GM19025 (cell line): ENCODE results near the gene PDE7B.

Source experiments
- ATAC-seq: cut with Tn5 transposase; IDR thresholded peaks from one replicate; pipeline ENCODE4 v1.9.1; 2021; ENCODE audit warnings: mild to moderate bottlenecking, low read depth, moderate library complexity; ENCODE audit not compliant: unreplicated experiment

Gene PDE7B

GRCh38 chr6:135976585-135976984 is 125.1 kb downstream of the PDE7B start:
- no peak for ATAC-seq

DNA sequence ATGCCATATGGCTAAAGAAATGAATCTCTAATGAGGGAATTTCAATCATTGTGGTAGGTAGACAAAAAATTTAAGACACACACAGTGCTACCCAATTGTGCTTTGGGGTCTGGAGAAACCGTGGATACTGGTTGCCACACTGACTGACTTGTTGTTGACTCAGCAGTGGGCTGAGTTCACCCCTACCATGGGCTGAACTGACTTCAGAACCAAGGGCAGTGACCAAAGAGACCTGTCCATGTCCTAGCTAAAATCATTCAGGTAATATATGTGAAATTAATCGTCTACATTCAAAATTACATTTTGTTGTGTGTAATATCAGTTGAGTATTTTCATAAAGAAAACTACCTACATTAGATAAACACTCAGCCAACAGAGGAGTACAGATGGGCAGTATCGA is 131.6 kb downstream of the PDE7B start:
- ATAC-seq, result no peak

- no peak for ATAC-seq
Observed at GRCh38 chr6:135983718-135984343, 132.3 kb downstream of the PDE7B start.

DNA sequence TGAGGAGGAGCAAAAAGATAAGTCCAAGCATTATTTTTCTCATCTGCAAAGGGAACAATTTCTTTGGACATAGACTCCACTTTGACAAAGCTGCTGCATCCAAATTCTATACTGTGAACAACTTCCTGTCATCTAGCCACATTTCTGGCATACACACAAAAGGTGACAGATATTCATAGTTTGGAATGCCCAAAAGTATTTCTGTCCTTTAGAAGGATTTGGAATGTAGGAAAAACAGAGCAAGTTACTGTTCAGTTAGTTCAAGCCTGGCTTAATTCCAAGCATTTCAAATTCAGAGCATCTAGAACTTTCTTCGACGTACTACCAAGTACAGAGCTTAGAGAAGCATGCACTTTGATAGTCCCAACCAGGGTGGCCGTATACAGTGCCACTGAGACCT is 134.0 kb downstream of the PDE7B start:
- ATAC-seq, result no peak

GRCh38 chr6:135987226-135987625 is 135.7 kb downstream of the PDE7B start:
- ATAC-seq, result no peak

DNA sequence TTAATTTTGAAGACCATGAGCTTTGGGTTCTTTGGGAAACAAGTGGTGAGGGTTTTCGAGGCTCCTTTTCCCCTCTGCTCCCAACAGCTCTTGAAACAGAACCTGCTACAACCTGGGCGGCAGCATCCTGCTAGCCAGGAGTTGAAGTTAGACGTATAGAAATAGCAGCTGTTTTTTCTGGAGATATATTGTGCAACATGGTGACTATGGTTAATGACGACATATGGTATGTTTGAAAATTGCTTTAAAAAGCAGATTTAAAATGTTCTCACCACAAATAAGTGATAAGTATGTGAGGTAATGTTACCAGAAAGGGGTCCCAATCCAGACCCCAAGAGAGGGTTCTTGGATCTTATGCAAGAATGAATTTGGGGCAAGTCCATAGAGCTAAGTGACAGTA is 138.9 kb downstream of the PDE7B start:
- no peak for ATAC-seq

- ATAC-seq, result no peak
Observed at GRCh38 chr6:135990855-135991464, 139.5 kb downstream of the PDE7B start.

- ATAC-seq, result no peak
Observed at GRCh38 chr6:135992739-135993138, 141.2 kb downstream of the PDE7B start.

- ATAC-seq, result no peak
Observed at GRCh38 chr6:135993361-135993760, 141.9 kb downstream of the PDE7B start.

DNA sequence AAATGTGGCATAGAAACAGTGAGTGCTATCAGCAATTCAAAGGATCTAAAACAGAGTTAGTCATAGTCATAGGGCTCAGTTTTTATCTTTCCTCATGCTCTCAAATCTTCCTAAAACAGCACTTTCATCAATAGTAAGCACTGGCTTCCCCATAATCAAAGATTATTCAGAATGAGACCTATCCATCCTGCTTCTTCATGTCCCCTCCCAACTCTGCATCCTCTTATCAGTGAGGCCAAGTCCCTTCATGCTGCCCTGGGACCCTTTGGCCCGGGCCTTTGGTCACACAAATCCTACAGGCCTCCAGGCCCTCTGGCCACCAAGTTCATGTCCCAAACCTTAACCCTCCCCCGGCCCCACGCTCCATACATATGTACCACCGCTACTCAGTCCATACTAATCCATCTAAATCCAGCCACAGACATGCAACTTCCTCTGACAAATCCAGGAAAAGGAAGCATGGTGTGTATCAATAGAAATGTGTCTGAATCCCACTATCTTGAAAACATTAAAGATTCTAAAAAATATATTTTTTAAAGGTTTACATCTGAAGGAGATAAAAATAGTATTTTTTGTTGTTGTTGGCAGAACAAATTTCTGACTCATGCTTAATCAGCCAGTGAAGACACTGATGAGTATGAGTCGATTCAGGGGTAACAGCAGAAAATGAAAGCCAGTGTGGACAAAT is 143.5 kb downstream of the PDE7B start:
- no peak for ATAC-seq

- ATAC-seq, result no peak
Observed at GRCh38 chr6:135995545-135995898, 144.0 kb downstream of the PDE7B start.

DNA sequence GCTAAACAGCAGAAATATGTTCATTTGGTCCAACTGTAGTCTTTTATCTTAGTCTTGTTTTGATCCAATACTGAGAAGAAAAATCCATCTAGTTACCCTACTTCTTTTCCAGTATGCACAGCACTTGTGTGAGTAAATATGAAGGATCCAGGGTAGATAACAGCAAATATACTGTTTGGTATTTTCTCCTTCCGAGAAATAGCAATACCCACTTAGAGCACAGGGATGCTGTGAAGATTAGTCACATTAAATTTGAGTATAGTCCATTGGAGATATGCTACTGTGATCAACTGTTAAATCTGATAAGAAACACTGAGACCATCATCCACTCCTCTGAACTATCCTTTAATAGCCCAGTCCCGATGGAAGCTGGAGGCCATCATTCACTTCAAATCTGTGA is 145.2 kb downstream of the PDE7B start:
- ATAC-seq, result no peak

DNA sequence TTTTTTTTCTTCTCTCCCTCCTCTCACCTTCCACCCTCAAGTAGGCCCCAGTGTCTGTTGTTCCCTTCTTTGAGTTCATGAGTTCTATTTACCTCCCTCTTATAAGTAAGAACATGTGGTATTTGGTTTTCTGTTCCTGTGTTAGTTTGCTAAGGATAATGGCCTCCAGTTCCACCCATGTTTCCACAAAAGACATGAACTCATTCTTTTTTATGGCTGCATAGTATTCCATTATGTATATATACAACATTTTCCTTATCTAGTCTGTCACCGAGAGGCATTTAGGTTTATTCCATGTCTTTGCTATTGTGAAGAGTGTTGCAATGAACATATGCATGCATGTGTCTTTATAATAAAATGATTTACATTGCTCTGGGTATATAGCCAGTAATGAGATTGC is 147.9 kb downstream of the PDE7B start:
- no peak for ATAC-seq

DNA sequence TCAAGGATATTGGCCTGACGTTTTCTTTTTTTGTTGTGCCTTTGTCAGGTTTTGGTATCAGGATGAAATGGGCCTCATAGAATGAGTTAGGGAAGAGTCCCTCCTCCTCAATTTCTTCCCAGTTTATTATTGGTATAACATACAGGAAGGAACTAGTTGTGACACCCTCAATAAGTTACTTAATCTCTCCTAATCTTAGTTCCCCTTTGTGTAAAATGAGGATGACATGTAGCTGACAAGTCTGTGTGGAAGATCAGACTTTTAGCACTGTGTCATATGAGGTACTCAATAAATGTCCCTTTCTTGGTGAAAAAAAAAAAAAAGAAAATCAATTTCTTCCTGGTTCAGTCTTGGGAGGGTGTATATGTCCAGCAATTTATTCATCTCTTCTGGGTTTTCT is 155.8 kb downstream of the PDE7B start:
- ATAC-seq, result no peak

- ATAC-seq, result no peak
Observed at GRCh38 chr6:136011475-136011874, 160.0 kb downstream of the PDE7B start.

DNA sequence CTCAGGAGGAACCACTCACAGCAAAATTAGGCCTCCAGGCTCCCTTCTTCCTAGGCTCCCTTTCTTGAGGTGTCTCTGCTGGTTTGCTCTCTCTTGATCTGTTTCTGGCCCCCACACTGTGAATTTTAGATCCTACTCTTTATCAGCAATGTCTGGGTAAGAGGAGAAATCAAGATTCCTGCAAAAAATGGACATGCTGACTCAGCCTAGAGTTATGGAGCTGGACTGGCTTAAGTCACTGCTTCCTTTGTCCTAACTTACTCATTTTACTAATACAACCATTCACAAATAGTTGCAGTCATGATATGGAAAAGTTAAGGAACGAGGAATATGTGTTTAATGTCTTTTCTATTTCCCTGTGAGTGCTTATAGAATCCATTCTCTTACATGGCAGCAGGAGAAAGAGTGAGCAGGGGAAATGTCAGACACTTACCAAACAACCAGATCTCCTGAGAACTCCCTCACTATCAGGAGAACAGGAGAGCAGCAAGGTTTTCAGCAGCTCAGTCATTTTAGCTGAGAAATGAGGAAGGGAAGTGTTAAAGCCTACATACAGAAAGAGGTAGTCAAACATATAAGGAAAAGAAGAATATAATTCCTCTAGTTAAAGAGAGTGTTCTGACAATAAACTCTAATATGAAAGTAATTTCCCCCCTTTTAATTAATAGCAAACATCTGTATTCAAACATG is 160.8 kb downstream of the PDE7B start:
- ATAC-seq, result no peak

- ATAC-seq, result no peak
Observed at GRCh38 chr6:136012943-136013342, 161.4 kb downstream of the PDE7B start.

DNA sequence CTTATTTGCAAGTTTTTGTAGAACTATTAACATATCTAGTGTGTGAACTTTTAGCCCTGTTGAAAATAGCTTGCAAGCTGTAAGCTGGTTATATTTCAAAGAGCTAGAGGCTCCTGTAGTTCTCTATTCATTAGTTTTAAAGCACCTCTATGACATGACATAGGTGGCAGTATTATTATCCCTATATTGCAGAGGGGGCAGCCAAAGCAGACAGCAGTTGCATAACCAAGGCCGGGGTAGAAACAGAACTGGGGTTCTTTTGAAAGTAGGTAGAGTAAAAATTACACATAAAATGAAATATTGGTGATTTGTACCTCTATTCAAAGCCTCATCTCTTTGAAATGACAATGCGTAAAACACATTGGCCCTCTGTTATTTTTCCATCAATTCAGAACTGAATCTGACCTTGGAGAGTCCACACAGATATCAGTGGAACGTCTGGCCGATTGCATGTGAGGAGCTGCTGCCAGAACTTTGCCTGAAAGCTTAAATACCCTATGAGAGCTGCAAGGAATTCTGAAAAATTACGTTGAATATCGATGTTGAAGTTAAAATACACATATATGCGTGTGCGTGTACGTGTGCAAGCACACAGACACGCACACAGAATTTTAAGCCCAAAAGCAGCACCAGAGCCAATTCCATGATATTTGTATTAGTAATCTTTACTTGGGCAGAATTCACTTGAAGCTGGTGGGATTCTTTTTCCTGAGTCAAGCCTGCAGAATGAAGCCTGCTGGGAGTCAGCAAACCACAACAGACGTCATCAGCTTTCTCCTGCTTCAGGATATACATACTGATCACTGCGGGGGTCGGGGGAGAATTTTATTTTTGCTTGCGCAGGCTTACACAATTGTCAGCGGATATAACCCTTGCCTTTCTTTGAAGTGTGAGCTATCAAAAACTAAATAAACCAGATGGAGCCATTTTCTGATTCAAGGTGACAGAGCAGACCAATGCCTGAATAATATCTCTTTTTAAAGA is 163.2 kb downstream of the PDE7B start:
- ATAC-seq, result no peak

GRCh38 chr6:136015531-136015930 is 164.0 kb downstream of the PDE7B start:
- ATAC-seq, result no peak
